Naive thymus-derived CD8-positive, alpha-beta T cell (primary cell): ENCODE results near the gene CTXN3. TPM values are rescaled to one million over a fixed set of nuclear protein-coding genes. Genes with fewer than 3 reads are reported as not detected.

Experiments
- ATAC-seq, 2 donors: fragments of 150-1000 bp; cut with Tn5 transposase in 1 of 2; sonication (Bioruptor Pico), chemical (Tn5 transposase) in 1 of 2; 1 replicate in 1 of 2; 2 replicates in 1 of 2; pipeline ENCODE4 v1.10.0; 2021; ENCODE audit warnings: mild to moderate bottlenecking in 2 of 2, moderate library complexity in 2 of 2
- POLR2A ChIA-PET: fragments of 350-600 bp; sonication (Branson Sonifier 250); formaldehyde crosslinking; loops from one replicate; lab custom pipeline; 2021; ENCODE audit warnings: antibody characterized with exemption; lab: Charles Lee
- DNase-seq, 10 donors: peaks; one replicate each; pipeline versions ENCODE4 v3.0.0 to v3.0.0-alpha.2; 2020 to 2022
- H3K27ac Mint-ChIP-seq, 10 donors: one replicate each; pipeline ENCODE4 v1.8.0; 2020 to 2022; ENCODE audit warnings: mild to moderate bottlenecking in 10 of 10, mixed read lengths in 10 of 10, moderate library complexity in 4 of 10, inconsistent platforms in 1 of 10
- H3K27me3 Mint-ChIP-seq, 5 donors: one replicate each; pipeline ENCODE4 v1.8.0; 2021 to 2022; ENCODE audit warnings: mixed read lengths in 5 of 5
- H3K36me3 Mint-ChIP-seq, 3 donors: one replicate each; pipeline ENCODE4 v1.8.0; 2020 to 2022; ENCODE audit warnings: mixed read lengths in 3 of 3, mild to moderate bottlenecking in 2 of 3, inconsistent platforms in 1 of 3
- H3K4me1 Mint-ChIP-seq, 4 donors: one replicate each; pipeline ENCODE4 v1.8.0; 2021 to 2022; ENCODE audit warnings: mixed read lengths in 4 of 4
- H3K4me3 Mint-ChIP-seq, 10 donors: one replicate each; pipeline ENCODE4 v1.8.0; 2020 to 2022; ENCODE audit warnings: mild to moderate bottlenecking in 10 of 10, mixed read lengths in 10 of 10, moderate library complexity in 6 of 10, inconsistent platforms in 1 of 10
- H3K9me3 Mint-ChIP-seq, 9 donors: one replicate each; pipeline ENCODE4 v1.8.0; 2020 to 2022; ENCODE audit warnings: mixed read lengths in 9 of 9, mild to moderate bottlenecking in 3 of 9, inconsistent platforms in 1 of 9, moderate library complexity in 1 of 9
- polyA plus RNA-seq, 3 donors: library from polyadenylated mRNA; unstranded; fragments of 300-500 nt; fragmentation: Illumina TruSeq; gene quantifications; one replicate each; pipeline ENCODE4 v1.2.3, GENCODE V29; 2021
- total RNA-seq, 8 experiments: library from RNA in 2 of 8; stranded (reverse) in 2 of 8; gene quantifications; one replicate each; pipeline ENCODE4 v1.2.3 and lab custom pipeline; 2021 to 2026

CTXN3 gene
- total and polyA plus RNA-seq, 5 experiments from 2014 or later = not detected

GRCh38 chr5:127685662-127686061, 36.8 kb downstream of the CTXN3 start:
- peaks cover 0 to 2% (median 0%) of the 10 kb centered on the region in 9 donors for H3K9me3 Mint-ChIP-seq
- POLR2A ChIA-PET = no interaction called here
- no peak overlapping the region for H3K27ac Mint-ChIP-seq
- no peak for DNase-seq
- peaks cover 0 to 4% (median 0%) of the 10 kb centered on the region in 5 donors for H3K27me3 Mint-ChIP-seq
- H3K4me3 Mint-ChIP-seq = no peak overlapping the region
- no peaks in the 10 kb centered on the region for H3K36me3 Mint-ChIP-seq
- ATAC-seq = no peak
- H3K4me1 Mint-ChIP-seq = no peaks in the 10 kb centered on the region

DNA sequence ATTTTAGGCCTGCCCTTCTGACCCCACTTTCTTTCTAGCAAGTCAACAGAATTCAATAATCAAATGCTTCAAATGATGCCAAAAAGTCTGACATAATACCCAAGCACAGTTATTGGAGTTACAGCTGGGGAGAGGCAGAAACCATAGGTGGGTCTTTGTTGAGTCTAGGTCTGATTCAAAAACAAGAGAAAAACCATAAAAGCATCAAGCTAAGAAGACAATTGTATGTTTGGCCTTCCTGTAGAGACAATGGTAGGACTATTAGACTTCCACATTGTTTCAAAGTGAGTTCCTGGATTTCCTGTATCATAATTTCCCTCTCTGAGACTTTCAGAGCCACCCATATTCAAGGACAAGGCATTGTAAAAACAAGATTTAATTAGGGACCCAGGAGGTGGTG, 37.5 kb downstream of the CTXN3 start:
- POLR2A ChIA-PET = no interaction called here
- Mint-ChIP-seq H3K27me3 (peaks cover 0 to 7% (median 2%) of the 10 kb centered on the region in 5 donors), H3K4me3 (no peak overlapping the region), H3K27ac (no peak overlapping the region), H3K36me3 (no peaks in the 10 kb centered on the region), H3K9me3 (peaks cover 0 to 6% (median 0%) of the 10 kb centered on the region in 9 donors), H3K4me1 (no peaks in the 10 kb centered on the region)
- DNase-seq (no peak), ATAC-seq (no peak)

DNA sequence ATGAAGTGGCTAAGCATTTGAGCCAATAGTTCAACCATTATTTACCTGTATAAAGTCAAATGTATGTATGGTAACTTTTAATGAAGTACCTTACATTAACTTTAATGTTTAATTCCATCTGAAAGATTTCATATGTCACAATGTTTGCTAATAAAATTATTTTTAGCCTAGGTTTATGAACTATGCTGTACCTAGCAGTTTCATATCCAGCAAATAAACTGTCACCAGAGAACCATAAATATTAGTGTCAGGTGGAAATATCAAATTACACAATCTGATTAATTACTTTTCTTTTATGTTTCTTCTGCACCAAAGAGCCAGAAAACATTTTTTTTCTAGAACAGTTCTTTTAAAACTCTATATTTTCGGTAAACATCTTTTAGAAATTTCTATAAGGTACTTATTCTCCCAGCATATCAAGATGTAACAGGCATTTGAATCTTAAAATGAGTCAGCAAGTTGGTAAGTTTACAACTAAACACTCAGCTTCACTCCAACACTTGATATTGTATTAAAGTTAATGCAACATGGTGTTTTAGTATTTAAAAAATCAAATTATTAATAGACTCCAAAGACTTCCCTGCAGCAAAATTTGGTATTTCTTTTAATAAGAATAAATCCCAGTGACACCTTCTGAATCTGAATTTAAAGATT, 45.8 kb downstream of the CTXN3 start:
- no peak overlapping the region for H3K27ac Mint-ChIP-seq
- H3K9me3 Mint-ChIP-seq = peaks cover 0 to 6% (median 0%) of the 10 kb centered on the region in 9 donors
- H3K27me3 Mint-ChIP-seq = peaks cover 0 to 7% (median 2%) of the 10 kb centered on the region in 5 donors
- no peaks in the 10 kb centered on the region for H3K36me3 Mint-ChIP-seq
- POLR2A ChIA-PET = no interaction called here
- H3K4me3 Mint-ChIP-seq = no peak overlapping the region
- DNase-seq (no peak), ATAC-seq (no peak)
- H3K4me1 Mint-ChIP-seq = no peaks in the 10 kb centered on the region

DNA sequence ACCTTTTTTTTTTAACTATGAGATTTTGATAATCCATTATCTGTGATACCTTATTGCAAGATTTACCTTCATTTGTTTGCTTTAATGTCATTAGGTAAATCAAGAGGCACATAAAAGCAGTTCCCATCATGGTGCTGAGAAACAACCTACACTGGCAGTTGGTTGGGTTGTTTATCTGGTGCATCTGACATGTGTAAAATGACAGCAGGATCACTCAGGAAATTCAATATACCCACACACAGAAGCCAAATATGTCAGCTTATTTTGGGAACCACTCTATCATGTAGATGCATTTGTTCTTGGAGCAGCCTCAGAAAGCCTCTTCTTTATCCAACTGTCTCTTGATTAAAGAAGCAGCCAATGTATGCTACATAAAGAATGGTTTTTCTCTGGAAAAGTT, 46.5 kb downstream of the CTXN3 start:
- POLR2A ChIA-PET = no interaction called here
- peaks cover 0 to 6% (median 0%) of the 10 kb centered on the region in 9 donors for H3K9me3 Mint-ChIP-seq
- H3K27me3 Mint-ChIP-seq = peaks cover 0 to 7% (median 2%) of the 10 kb centered on the region in 5 donors
- H3K27ac Mint-ChIP-seq = no peak overlapping the region
- H3K4me1 Mint-ChIP-seq = no peaks in the 10 kb centered on the region
- ATAC-seq (no peak), DNase-seq (no peak)
- H3K4me3 Mint-ChIP-seq = no peak overlapping the region
- H3K36me3 Mint-ChIP-seq = no peaks in the 10 kb centered on the region

GRCh38 chr5:127696683-127697082, 47.8 kb downstream of the CTXN3 start:
- H3K27me3 Mint-ChIP-seq = peaks cover 0 to 7% (median 1%) of the 10 kb centered on the region in 5 donors
- no peak for DNase-seq
- no peaks in the 10 kb centered on the region for H3K4me1 Mint-ChIP-seq
- no peaks in the 10 kb centered on the region for H3K9me3 Mint-ChIP-seq
- no peaks in the 10 kb centered on the region for H3K36me3 Mint-ChIP-seq
- no peak overlapping the region for H3K27ac Mint-ChIP-seq
- no peak overlapping the region for H3K4me3 Mint-ChIP-seq
- POLR2A ChIA-PET = no interaction called here
- ATAC-seq = no peak

DNA sequence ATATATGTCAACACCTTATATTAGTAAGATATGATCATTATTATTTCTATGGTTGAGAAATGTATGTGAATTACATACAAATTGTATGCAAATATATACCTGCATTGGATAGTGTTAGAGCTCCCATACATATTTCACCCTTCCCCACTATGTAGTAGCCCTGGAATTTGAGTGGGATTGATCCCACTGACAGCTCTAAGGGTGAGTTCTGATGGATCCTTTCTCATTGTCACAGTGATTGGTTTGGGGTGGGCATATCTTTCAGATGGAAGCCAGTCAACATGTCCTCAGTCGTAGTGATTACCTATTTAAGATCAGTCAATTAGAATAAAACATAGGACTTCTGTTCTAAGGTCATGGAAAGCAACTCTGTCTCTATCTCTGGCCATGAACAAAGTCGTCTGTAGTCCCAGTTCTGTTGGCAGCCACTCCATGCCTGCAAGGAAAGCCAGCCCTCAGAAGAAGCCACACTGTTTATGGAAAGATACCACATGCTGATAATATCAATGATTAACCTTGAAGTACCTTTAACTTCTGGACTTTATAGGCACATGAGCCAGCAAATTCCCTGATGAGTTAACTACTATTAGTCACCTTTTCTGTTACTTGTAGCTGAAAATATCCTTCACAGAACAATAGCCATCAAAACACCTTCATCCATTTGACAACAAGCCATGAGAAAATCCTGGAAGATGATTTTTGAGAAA, 49.2 kb downstream of the CTXN3 start:
- no peak overlapping the region for H3K27ac Mint-ChIP-seq
- DNase-seq = no peak
- POLR2A ChIA-PET = no interaction called here
- peaks cover 0 to 15% (median 2%) of the 10 kb centered on the region in 5 donors for H3K27me3 Mint-ChIP-seq
- ATAC-seq = no peak
- no peaks in the 10 kb centered on the region for H3K4me1 Mint-ChIP-seq
- no peaks in the 10 kb centered on the region for H3K36me3 Mint-ChIP-seq
- no peaks in the 10 kb centered on the region for H3K9me3 Mint-ChIP-seq
- no peak overlapping the region for H3K4me3 Mint-ChIP-seq

GRCh38 chr5:127699416-127699815, 50.5 kb downstream of the CTXN3 start:
- Mint-ChIP-seq H3K27ac (no peak overlapping the region), H3K9me3 (no peaks in the 10 kb centered on the region), H3K4me3 (no peak overlapping the region), H3K4me1 (no peaks in the 10 kb centered on the region), H3K36me3 (no peaks in the 10 kb centered on the region), H3K27me3 (peaks cover under 1 to 9% (median 6%) of the 10 kb centered on the region in 5 donors)
- ATAC-seq = no peak
- no peak for DNase-seq
- POLR2A ChIA-PET = no interaction called here

GRCh38 chr5:127700237-127700766, 51.4 kb downstream of the CTXN3 start:
- no peaks in the 10 kb centered on the region for H3K4me1 Mint-ChIP-seq
- H3K9me3 Mint-ChIP-seq = no peaks in the 10 kb centered on the region
- ATAC-seq (no peak), DNase-seq (no peak)
- H3K27me3 Mint-ChIP-seq = peaks cover 2 to 11% (median 6%) of the 10 kb centered on the region in 5 donors
- no peak overlapping the region for H3K27ac Mint-ChIP-seq
- no peak overlapping the region for H3K4me3 Mint-ChIP-seq
- no peaks in the 10 kb centered on the region for H3K36me3 Mint-ChIP-seq
- POLR2A ChIA-PET = no interaction called here

DNA sequence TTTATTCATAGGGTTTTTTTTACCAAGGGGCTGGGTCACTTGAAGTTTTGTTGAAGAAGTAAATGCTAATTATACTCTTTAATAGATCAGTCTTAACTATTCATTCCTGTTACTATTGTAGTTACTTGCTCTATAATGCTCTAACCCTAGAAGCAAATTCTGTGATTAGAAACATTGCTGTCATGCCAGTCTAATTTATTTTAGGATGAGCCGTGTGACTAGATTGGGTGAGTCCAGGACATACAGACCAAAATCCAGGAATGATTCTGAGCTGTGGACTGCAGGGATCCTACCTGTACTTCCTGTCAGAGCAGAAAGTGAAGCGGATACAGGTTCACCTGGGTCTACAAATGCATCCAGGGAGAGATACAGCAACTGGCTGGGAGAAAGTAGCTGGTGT, 53.6 kb downstream of the CTXN3 start:
- H3K4me1 Mint-ChIP-seq = no peaks in the 10 kb centered on the region
- DNase-seq (no peak), ATAC-seq (no peak)
- no peaks in the 10 kb centered on the region for H3K36me3 Mint-ChIP-seq
- H3K27me3 Mint-ChIP-seq = peaks cover 4 to 20% (median 8%) of the 10 kb centered on the region in 5 donors
- H3K9me3 Mint-ChIP-seq = no peaks in the 10 kb centered on the region
- no peak overlapping the region for H3K27ac Mint-ChIP-seq
- POLR2A ChIA-PET = no interaction called here
- no peak overlapping the region for H3K4me3 Mint-ChIP-seq

DNA sequence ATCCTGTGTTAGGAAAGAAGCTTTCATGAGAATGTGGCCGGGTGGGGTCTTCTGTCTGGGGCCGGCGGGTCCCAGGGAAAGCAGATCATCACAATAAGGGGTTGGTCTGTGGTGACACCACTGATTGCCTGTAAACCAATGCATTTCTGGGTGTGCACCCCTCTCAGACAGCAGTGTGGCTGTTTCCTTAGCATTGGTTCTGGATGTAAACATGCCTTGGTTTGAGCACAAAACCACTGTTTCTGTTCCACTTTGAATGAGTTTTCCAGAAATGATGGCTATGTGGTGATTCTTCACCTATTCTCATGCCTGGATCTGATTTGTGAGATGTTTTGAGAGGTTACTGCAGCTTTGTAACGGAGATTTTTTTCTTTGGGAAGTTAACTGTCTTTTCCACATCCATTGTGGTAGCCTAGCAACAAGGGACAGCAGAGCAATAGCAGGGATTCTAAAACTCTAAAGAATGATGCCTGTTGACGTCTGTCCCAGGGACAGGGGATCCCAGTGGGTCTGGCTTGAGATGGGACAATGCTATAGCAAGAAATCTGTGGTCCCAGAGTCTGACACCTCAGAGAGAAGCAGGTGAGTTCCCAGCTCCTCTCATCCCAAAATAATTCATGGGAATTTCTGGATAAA, 54.2 kb downstream of the CTXN3 start, which contains the start of gene CCDC192:
CCDC192 (plus strand) TSS at position 466 of the 636 bp plus-strand sequence; CDS start at position 521, 55 bp downstream.
- DNase-seq (no peak), ATAC-seq (no peak)
- Mint-ChIP-seq H3K36me3 (no peaks in the 10 kb centered on the region), H3K9me3 (no peaks in the 10 kb centered on the region), H3K4me1 (no peaks in the 10 kb centered on the region), H3K4me3 (no peak within 1 kb of the TSS), H3K27me3 (peaks cover 4 to 20% (median 8%) of the 10 kb centered on the region in 5 donors), H3K27ac (no peak within 1 kb of the TSS)
- POLR2A ChIA-PET = no interaction called here

DNA sequence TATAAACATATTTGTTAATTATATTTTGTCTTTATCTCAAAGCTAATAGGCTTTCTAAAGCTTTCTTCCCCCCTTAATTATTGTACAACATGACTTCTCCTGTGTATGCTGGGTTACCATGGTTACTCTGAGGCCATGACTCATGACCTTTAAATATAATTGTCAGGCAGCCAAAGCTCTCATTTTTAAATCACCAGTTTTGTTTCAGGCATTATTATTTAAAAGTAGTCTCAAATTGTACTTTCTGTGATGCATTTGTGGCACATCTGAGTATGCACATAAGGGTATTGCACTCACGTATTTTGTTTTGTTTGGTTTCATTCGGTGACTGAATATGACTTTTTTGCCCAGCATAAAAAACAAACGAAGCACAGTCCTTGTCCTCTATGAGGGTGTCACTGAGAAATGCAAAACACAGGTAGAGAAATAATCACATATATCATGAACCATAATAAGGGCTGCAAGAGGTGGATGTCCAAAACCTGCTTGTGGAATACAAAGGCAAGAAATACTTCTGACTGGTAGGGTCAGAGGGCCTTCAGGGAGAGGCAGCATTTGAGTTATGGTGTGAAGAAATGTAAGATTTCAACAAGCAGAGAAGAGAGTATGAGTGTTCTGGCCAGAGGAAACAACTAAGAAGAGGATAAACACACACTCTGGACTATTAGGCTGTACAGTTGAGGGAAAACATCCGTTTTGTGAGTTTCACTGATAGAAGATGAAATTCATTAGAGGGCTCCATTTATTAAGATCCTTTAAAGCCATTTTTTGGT, 56.4 kb downstream of the CTXN3 start:
- H3K4me1 Mint-ChIP-seq = no peaks in the 10 kb centered on the region
- POLR2A ChIA-PET = no interaction called here
- H3K27me3 Mint-ChIP-seq = peaks cover 4 to 20% (median 8%) of the 10 kb centered on the region in 5 donors
- H3K9me3 Mint-ChIP-seq = no peaks in the 10 kb centered on the region
- ATAC-seq (no peak), DNase-seq (no peak)
- no peaks in the 10 kb centered on the region for H3K36me3 Mint-ChIP-seq
- H3K4me3 Mint-ChIP-seq = no peak overlapping the region
- no peak overlapping the region for H3K27ac Mint-ChIP-seq

DNA sequence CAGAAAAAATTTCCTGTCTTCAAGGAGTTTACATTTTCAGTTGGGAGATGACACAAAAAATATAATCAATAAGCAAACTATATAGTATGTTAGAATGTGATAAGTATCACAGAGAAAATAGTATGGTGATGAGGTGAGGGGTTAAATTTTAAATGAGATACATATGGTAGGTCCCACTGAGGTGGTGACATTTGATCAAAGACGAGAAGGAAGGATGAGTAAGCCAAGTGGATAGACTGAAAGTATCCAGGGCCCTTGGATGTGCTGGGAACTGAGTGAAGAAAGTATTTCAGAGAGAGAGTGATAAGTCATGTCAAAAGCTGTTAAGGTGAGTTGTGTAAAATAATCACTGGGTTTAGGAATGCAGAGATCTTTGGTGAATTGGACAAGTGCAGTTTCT, 57.8 kb downstream of the CTXN3 start:
- POLR2A ChIA-PET = no interaction called here
- DNase-seq (no peak), ATAC-seq (no peak)
- Mint-ChIP-seq H3K4me3 (no peak overlapping the region), H3K4me1 (no peaks in the 10 kb centered on the region), H3K9me3 (no peaks in the 10 kb centered on the region), H3K27ac (no peak overlapping the region), H3K27me3 (peaks cover 4 to 20% (median 8%) of the 10 kb centered on the region in 5 donors), H3K36me3 (no peaks in the 10 kb centered on the region)
